ENCODE measurements around the gene TSPAN12.

Gene TSPAN12

DNA sequence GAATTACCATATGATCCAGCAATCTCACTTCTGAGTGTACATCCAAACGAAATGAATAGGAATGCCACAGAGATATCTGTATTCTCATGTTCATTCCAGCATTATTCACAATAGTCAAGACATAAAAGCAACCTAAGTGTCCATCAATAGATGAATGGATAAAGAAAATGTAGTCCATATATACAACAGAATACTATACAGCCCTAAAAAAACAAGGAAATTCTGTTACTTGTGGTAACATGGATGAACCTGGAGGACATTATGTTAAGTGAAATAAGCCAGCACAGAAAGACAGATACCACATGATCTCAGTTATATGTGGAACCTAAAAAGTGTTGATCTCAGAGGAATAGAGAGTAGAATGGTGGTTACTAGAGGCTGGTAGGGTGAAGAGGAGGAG is 26.7 kb downstream of the TSPAN12 start:
- no peak overlapping the region for H3K27ac Mint-ChIP-seq
- no peaks in the 10 kb centered on the region for H3K36me3 Mint-ChIP-seq (ENCODE audit: low read depth)
- no peaks in the 10 kb centered on the region for H3K9me3 Mint-ChIP-seq
- no peaks in the 10 kb centered on the region for H3K4me1 Mint-ChIP-seq (ENCODE audit: low read depth)
- H3K27me3 Mint-ChIP-seq = peaks cover 35% of the 10 kb centered on the region
- H3K4me3 Mint-ChIP-seq = no peak overlapping the region

- no peak overlapping the region for H3K4me3 Mint-ChIP-seq
- H3K27ac Mint-ChIP-seq = no peak overlapping the region
- H3K4me1 Mint-ChIP-seq (ENCODE audit: low read depth) = no peaks in the 10 kb centered on the region
- H3K36me3 Mint-ChIP-seq (ENCODE audit: low read depth) = no peaks in the 10 kb centered on the region
- no peaks in the 10 kb centered on the region for H3K9me3 Mint-ChIP-seq
- H3K27me3 Mint-ChIP-seq = peaks cover 28% of the 10 kb centered on the region
Measured at GRCh38 chr7:120829487-120829886, 28.5 kb downstream of the TSPAN12 start.

GRCh38 chr7:120828528-120828927 is 29.4 kb downstream of the TSPAN12 start:
- Mint-ChIP-seq H3K4me3 (no peak overlapping the region), H3K4me1 (ENCODE audit: low read depth) (no peaks in the 10 kb centered on the region), H3K9me3 (no peaks in the 10 kb centered on the region), H3K27me3 (peaks cover 26% of the 10 kb centered on the region), H3K27ac (no peak overlapping the region), H3K36me3 (ENCODE audit: low read depth) (no peaks in the 10 kb centered on the region)

GRCh38 chr7:120827371-120828118 is 30.4 kb downstream of the TSPAN12 start:
- Mint-ChIP-seq H3K4me1 (ENCODE audit: low read depth) (no peaks in the 10 kb centered on the region), H3K36me3 (ENCODE audit: low read depth) (no peaks in the 10 kb centered on the region), H3K9me3 (no peaks in the 10 kb centered on the region), H3K4me3 (no peak overlapping the region), H3K27ac (no peak overlapping the region), H3K27me3 (peaks cover 26% of the 10 kb centered on the region)

DNA sequence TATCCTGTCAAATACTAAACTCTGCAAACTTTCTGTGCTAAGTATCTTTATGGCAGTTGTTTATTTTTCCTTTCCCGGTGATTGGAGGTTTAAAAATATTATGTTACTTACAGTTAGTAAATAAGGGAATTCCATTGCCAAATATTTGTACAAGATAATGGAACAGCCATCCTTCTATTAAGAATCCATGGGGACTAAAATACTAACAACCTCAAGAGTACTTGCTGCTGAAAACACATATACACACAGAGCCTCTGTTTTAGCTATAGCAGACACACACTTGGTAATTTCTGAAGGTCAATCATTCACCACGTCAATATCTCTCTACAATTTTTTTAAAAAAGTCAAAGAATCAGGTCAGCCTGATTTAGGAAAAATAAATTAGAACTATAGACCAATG is 32.4 kb downstream of the TSPAN12 start:
- Mint-ChIP-seq H3K4me1 (ENCODE audit: low read depth) (no peaks in the 10 kb centered on the region), H3K9me3 (no peaks in the 10 kb centered on the region), H3K4me3 (no peak overlapping the region), H3K27ac (no peak overlapping the region), H3K36me3 (ENCODE audit: low read depth) (no peaks in the 10 kb centered on the region), H3K27me3 (peaks cover 24% of the 10 kb centered on the region)

DNA sequence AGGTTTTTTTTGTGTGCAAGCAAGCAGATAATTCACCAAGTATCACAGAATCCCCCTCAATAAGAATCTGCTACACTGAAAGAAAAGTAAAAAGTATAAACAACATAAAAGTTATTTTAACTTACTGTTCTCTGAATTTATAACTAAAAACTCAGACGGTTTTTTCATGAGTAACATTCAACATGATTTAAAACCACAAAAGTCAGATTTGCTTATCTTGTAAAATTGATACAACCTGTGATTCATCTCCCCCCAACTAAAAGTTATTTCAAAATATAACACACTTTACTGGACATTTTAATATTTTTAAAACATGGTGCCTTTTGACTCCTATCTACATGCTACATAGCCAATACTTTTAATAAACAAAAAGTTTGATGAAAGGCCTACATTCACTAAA is 32.8 kb downstream of the TSPAN12 start:
- peaks cover 24% of the 10 kb centered on the region for H3K27me3 Mint-ChIP-seq

DNA sequence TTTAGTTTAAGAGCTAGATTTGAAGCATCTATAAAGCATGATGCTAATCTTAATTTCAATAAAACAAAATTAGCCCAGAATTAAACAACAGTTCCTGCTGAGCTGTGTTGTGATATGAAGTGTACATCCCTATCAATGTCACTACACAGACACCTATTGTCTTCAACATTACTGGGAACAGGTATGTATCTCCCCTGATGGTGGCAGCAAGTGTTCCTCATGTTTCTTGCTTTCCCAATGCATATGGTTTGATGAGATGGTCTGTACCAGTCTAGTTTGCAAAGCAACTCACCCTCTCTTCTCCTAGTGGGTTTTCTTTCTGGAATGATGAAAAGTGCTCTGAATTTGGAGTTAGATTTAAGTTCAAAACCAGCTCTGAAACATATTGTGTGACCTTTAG is 38.1 kb downstream of the TSPAN12 start:
- Mint-ChIP-seq H3K4me3 (no peak overlapping the region), H3K9me3 (no peaks in the 10 kb centered on the region), H3K27ac (no peak overlapping the region), H3K4me1 (ENCODE audit: low read depth) (no peaks in the 10 kb centered on the region), H3K36me3 (ENCODE audit: low read depth) (no peaks in the 10 kb centered on the region), H3K27me3 (peaks cover 26% of the 10 kb centered on the region)

More for the DNA sequence above, 32.8 kb downstream of the TSPAN12 start:
- Mint-ChIP-seq H3K36me3 (ENCODE audit: low read depth) (no peaks in the 10 kb centered on the region), H3K4me1 (ENCODE audit: low read depth) (no peaks in the 10 kb centered on the region), H3K27ac (no peak overlapping the region), H3K4me3 (no peak overlapping the region), H3K9me3 (no peaks in the 10 kb centered on the region)

- peaks cover 33% of the 10 kb centered on the region for H3K27me3 Mint-ChIP-seq
- H3K36me3 Mint-ChIP-seq (ENCODE audit: low read depth) = no peaks in the 10 kb centered on the region
- H3K9me3 Mint-ChIP-seq = no peaks in the 10 kb centered on the region
- H3K4me3 Mint-ChIP-seq = no peak overlapping the region
- no peak overlapping the region for H3K27ac Mint-ChIP-seq
- no peaks in the 10 kb centered on the region for H3K4me1 Mint-ChIP-seq (ENCODE audit: low read depth)
Measured at GRCh38 chr7:120817851-120818250, 40.1 kb downstream of the TSPAN12 start.

DNA sequence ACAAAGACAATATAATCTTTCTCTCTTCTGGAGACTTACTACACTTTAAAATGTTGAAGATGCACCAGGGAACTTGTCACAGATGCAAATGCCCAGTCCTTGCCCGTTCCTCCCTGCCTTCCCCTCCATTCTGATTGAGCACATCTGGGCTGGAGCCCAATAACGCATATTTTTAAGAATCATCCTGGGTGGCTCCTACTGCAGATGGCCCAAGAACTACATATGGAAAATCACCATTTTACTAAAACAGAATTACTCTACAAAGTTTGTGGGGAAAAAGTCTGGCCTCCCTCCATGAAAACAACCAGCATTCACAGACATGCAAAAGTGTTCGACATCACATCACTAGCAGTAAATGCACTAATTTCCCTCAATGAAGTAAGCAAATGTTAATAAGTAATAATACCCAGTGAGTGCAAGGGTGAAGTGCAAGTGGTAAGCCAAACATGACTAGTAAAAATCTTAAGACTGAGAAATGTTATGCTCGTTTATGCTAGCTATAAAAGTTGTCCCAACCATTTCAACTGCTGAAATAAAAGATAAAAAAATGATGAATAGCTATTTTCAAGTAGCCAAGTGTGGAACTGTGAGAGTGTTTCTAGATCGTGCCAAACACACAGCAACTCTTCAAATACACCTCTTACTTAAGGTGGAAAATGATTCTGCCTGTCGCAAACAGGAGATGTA is 43.5 kb downstream of the TSPAN12 start:
- peaks cover 23% of the 10 kb centered on the region for H3K27me3 Mint-ChIP-seq
- no peaks in the 10 kb centered on the region for H3K9me3 Mint-ChIP-seq
- no peak overlapping the region for H3K27ac Mint-ChIP-seq
- H3K36me3 Mint-ChIP-seq (ENCODE audit: low read depth) = no peaks in the 10 kb centered on the region
- H3K4me1 Mint-ChIP-seq (ENCODE audit: low read depth) = no peaks in the 10 kb centered on the region
- no peak overlapping the region for H3K4me3 Mint-ChIP-seq

DNA sequence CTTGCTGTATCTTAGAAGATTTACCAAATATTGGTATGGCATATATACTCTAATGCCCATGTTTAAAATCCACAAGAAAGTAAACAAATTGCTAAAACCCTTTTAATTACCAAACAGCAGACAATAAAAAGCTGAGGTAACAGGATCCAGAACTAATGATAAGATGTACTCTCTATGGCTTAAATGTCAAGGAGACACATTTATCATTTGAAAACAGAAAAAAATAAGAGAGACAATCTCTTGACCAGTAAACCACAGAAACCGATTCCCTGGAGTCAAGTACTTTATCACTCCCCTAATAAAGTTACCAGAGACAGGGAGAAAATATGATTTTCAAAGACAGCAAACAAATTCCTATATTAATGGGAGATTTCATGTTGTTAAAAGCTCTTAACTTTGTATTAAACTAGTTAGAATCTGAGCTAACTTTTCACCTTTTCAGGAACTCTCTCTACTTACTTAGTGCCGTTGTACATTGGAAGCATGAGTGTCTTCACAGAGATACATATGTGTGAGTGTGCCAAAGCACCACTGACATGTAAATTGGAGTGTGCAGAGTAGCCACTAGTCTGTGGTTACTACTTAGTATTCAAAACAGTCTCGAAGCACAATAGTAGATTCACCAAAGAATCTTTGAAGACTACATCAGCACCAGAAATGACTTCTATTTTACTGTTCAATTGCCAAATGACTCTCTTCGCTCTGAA is 44.2 kb downstream of the TSPAN12 start:
- H3K27me3 Mint-ChIP-seq = peaks cover 23% of the 10 kb centered on the region
- no peak overlapping the region for H3K27ac Mint-ChIP-seq
- no peaks in the 10 kb centered on the region for H3K36me3 Mint-ChIP-seq (ENCODE audit: low read depth)
- H3K9me3 Mint-ChIP-seq = no peaks in the 10 kb centered on the region
- no peaks in the 10 kb centered on the region for H3K4me1 Mint-ChIP-seq (ENCODE audit: low read depth)
- H3K4me3 Mint-ChIP-seq = no peak overlapping the region

DNA sequence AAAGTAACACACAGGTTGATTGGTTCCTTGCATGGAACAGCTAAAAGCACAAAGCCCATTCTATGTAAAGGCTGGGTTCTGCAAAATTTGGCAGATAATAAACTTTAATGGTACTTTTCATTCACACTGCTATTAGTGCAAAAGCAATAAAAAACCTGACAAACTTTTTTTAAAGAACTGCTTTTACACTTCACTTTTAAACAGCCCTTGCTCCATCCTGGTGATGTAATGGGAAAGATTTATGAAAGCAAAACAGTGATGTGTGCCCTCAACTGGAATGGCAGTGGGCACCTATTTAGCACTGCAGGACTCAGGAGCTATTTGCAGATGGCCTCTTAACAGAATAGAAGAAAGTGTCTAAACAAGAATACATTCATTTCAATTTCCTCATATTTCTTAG is 44.9 kb downstream of the TSPAN12 start:
- no peaks in the 10 kb centered on the region for H3K9me3 Mint-ChIP-seq
- H3K27ac Mint-ChIP-seq = no peak overlapping the region
- H3K36me3 Mint-ChIP-seq (ENCODE audit: low read depth) = no peaks in the 10 kb centered on the region
- no peak overlapping the region for H3K4me3 Mint-ChIP-seq
- H3K27me3 Mint-ChIP-seq = peaks cover 23% of the 10 kb centered on the region
- H3K4me1 Mint-ChIP-seq (ENCODE audit: low read depth) = no peaks in the 10 kb centered on the region

DNA sequence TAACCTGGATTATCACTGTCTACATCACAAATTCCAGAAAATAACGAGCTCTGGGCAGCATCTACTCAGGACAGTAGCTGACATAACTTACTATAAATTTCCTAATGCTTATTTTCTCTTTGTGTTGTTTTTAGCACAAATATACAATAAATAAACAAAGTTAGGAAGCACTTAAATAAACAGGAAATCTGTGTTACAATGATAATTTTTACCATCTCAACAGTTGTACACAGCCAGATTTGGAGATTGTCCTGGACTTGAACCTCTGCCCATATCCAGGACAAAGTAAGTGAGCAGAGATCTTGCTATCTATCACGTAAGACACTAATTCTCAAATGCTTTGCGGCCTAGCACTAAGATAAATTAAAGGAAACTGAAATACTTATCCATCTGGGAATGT is 48.7 kb downstream of the TSPAN12 start:
- H3K27me3 Mint-ChIP-seq = peaks cover 14% of the 10 kb centered on the region
- no peaks in the 10 kb centered on the region for H3K9me3 Mint-ChIP-seq
- no peaks in the 10 kb centered on the region for H3K36me3 Mint-ChIP-seq (ENCODE audit: low read depth)
- H3K4me1 Mint-ChIP-seq (ENCODE audit: low read depth) = no peaks in the 10 kb centered on the region
- no peak overlapping the region for H3K4me3 Mint-ChIP-seq
- no peak overlapping the region for H3K27ac Mint-ChIP-seq

- Mint-ChIP-seq H3K27me3 (peaks cover 8% of the 10 kb centered on the region), H3K4me1 (ENCODE audit: low read depth) (no peaks in the 10 kb centered on the region), H3K9me3 (no peaks in the 10 kb centered on the region), H3K27ac (no peak overlapping the region), H3K4me3 (no peak overlapping the region), H3K36me3 (ENCODE audit: low read depth) (no peaks in the 10 kb centered on the region)
Measured at GRCh38 chr7:120807390-120807789, 50.6 kb downstream of the TSPAN12 start.

- Mint-ChIP-seq H3K4me3 (no peak overlapping the region), H3K36me3 (ENCODE audit: low read depth) (no peaks in the 10 kb centered on the region), H3K27ac (no peak overlapping the region), H3K4me1 (ENCODE audit: low read depth) (no peaks in the 10 kb centered on the region), H3K27me3 (peaks cover 4% of the 10 kb centered on the region), H3K9me3 (no peaks in the 10 kb centered on the region)
Measured at GRCh38 chr7:120806669-120807068, 51.3 kb downstream of the TSPAN12 start.

DNA sequence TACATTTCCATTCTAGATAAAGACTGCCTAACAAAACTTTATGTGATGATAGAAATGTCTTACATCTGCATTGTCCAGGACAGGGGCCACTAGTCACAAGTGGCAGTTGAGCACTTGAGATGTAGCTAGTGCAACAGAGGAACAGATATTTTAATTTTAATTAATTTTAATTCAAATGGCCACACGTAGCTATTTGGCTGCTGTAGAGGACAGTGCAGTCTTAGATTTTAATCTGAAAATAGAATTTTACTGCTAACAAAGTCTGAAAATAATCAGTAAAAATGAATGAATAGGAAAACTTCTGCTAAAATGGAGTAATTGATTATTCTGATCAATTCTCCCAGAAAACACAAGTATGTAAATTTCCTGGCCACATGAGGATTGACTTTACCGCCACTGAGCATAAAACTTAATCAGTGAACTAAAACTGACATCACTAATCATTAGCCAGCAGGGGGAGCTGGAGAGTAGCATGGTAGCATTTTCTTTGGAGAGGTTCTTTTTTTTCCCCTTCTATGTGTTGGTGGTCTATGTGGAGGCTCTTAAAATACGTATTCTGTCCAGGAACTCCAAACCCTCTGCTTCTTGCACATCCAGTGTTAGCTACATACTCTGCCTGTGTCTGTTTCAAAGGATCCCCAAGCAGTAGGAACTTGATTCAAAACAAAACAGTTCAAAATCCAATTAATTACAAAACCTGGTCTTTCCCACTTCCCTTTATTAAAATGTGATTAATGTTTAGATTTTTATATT is 52.1 kb downstream of the TSPAN12 start:
- H3K4me3 Mint-ChIP-seq = no peak overlapping the region
- H3K27ac Mint-ChIP-seq = no peak overlapping the region
- H3K9me3 Mint-ChIP-seq = no peaks in the 10 kb centered on the region
- peaks cover 3% of the 10 kb centered on the region for H3K27me3 Mint-ChIP-seq
- H3K36me3 Mint-ChIP-seq (ENCODE audit: low read depth) = no peaks in the 10 kb centered on the region
- no peaks in the 10 kb centered on the region for H3K4me1 Mint-ChIP-seq (ENCODE audit: low read depth)
